ENCODE data around the gene TOP1. TPM values are rescaled to one million over a fixed set of nuclear protein-coding genes. Genes with fewer than 3 reads are reported as not detected.

Gene TOP1
- total and polyA plus RNA-seq, 2 of the 4 experiments (the other 2 are of a cell fraction), result 14.0 to 21.5 TPM

- BruUV-seq (replicated peaks), result no TSS peak
- ChIA-PET CTCF (no interaction called here), POLR2A (ENCODE audit: unreplicated experiment) (interaction anchor here (0.5 kb wide), 1 partner anchor 47 kb away, joined by 6 read pairs; no protein-coding TSS in a partner anchor)
- Histone ChIP-seq H4K8ac (ENCODE audit: low read depth in 2 of 2, low read length in 2 of 2) (no peak overlapping the region), H4K91ac (ENCODE audit: insufficient read depth, low read depth, low read length) (no peak overlapping the region), H4K20me1 (ENCODE audit: insufficient read depth, low read length) (no peaks in the 10 kb centered on the region; the same call in 1 of the 2 replicates), H3K27ac (ENCODE audit: insufficient read depth, low read length) (no peak overlapping the region), H3K4me2 (ENCODE audit: low read depth, low read length) (no peak overlapping the region), H3K36me3 (ENCODE audit: control insufficient read depth, insufficient read depth, low read length) (no peaks in the 10 kb centered on the region), H3K14ac (replicated peaks; ENCODE audit: low read depth, low read length) (no peak overlapping the region), H3K27me3 (ENCODE audit: control insufficient read depth, insufficient read depth, low read length) (no peaks in the 10 kb centered on the region), H3K9ac (ENCODE audit: low read depth, low read length) (no peak overlapping the region), H2BK20ac (ENCODE audit: low read depth, low read length) (no peak overlapping the region), H3K23ac (ENCODE audit: low read depth, low read length) (no peak overlapping the region), H2BK5ac (ENCODE audit: low read depth, low read length, poor library complexity, severe bottlenecking) (no peak overlapping the region), H2AK5ac (ENCODE audit: low read depth, low read length) (no peak overlapping the region), H3K4ac (ENCODE audit: low read depth, low read length) (no peak overlapping the region), H2BK120ac (ENCODE audit: low read depth, low read length) (no peak overlapping the region), H3K18ac (ENCODE audit: low read depth, low read length) (no peak overlapping the region), H3K9me1 (ENCODE audit: insufficient read depth, low read length) (peaks cover 5% of the 10 kb centered on the region; the same call in 1 of the 2 replicates), H2BK15ac (ENCODE audit: low read depth, low read length) (no peak overlapping the region), H2AFZ (replicated peaks; ENCODE audit: low read length, poor library complexity) (no peak overlapping the region), H3K4me3 (ENCODE audit: insufficient read depth, low read depth, low read length) (no peak overlapping the region), H3K9me3 (ENCODE audit: control insufficient read depth, insufficient read depth, low read length) (no peaks in the 10 kb centered on the region), H3K56ac (ENCODE audit: extremely low read depth, insufficient read depth, low read length) (no peak overlapping the region), H2AK9ac (replicated peaks; ENCODE audit: low read depth, low read length, poor library complexity) (no peak overlapping the region), H4K5ac (ENCODE audit: low read depth, low read length) (no peak overlapping the region), H3K4me1 (ENCODE audit: control insufficient read depth, insufficient read depth, low read length) (peaks cover 2% of the 10 kb centered on the region), H3K79me1 (ENCODE audit: low read depth in 1 of 2, low read length in 2 of 2) (peaks cover 3 to 40% of the 10 kb centered on the region in 2 experiments; a peak in 2 of 4 replicates)
- no peak for ATAC-seq (ENCODE audit: low read depth)
- no peak for TF ChIP-seq BHLHE40 (IDR thresholded peaks at IDR 0.05; ENCODE audit: low read depth, low read length)
- no peak for TF ChIP-seq MAFK (IDR thresholded peaks at IDR 0.05; ENCODE audit: low read depth, low read length)
- TF ChIP-seq SMC3 (IDR thresholded peaks at IDR 0.05; ENCODE audit: low read depth, low read length), result no peak
- intact Hi-C loops (cut with micrococcal nuclease), result no loop called here
- in situ Hi-C loops (cut with MboI; ENCODE audit: low sequenced_read_pairs), result no loop called here
- no peak for DNase-seq
- no CpG with 5 or more reads among the region's 2 CpGs for WGBS, 2 experiments (ENCODE audit: extremely low coverage in 2 of 2, insufficient read length in 1 of 2)
- dilution Hi-C loops (cut with HindIII; ENCODE audit: low sequenced_read_pairs, unreplicated experiment), result no loop called here
Measured at GRCh38 chr20:40983898-40984297, 44.7 kb upstream of the TOP1 start.
